Measurements from ENCODE around the gene PCED1A.

The PCED1A gene

GRCh38 chr20:2794202-2794748 is 46.2 kb downstream of the PCED1A start:
- H3K4me3 ChIP-seq (ENCODE audit: low read length) = no peak overlapping the region
- TF ChIP-seq, protein P1, sequence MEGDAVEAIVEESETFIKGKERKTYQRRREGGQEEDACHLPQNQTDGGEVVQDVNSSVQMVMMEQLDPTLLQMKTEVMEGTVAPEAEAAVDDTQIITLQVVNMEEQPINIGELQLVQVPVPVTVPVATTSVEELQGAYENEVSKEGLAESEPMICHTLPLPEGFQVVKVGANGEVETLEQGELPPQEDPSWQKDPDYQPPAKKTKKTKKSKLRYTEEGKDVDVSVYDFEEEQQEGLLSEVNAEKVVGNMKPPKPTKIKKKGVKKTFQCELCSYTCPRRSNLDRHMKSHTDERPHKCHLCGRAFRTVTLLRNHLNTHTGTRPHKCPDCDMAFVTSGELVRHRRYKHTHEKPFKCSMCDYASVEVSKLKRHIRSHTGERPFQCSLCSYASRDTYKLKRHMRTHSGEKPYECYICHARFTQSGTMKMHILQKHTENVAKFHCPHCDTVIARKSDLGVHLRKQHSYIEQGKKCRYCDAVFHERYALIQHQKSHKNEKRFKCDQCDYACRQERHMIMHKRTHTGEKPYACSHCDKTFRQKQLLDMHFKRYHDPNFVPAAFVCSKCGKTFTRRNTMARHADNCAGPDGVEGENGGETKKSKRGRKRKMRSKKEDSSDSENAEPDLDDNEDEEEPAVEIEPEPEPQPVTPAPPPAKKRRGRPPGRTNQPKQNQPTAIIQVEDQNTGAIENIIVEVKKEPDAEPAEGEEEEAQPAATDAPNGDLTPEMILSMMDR (IDR thresholded peaks at IDR 0.05; ENCODE audit: insufficient read depth, low read depth, low read length, missing control alignments) = no peak
- DNase-seq (ENCODE audit: low read depth) = no peak

DNA sequence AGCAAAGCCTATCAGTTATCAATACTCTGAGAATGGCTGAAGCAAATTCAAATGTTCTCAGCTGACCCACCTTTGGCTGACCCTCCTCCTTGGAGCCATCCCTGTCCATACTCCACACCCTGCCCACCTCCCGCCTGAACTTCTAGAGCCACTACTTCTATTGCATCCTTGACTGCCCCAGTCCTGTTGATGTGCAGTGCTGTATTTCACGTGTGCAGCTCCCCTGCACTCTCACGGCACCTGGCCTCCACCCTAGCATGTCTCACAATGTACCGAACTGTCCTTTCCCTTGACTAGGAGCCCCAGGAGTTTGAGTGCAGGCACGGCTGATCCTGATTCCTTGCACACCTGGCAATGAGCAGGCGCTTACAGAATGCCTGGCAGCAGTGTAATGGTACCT is 47.0 kb downstream of the PCED1A start:
- no peak overlapping the region for H3K4me3 ChIP-seq (ENCODE audit: low read length)
- TF ChIP-seq, protein P1 (IDR thresholded peaks at IDR 0.05; ENCODE audit: insufficient read depth, low read depth, low read length, missing control alignments) = no peak
- DNase-seq (ENCODE audit: low read depth) = no peak
